ENCODE measurements around the gene SPEM3. TPM values are rescaled to one million over a fixed set of nuclear protein-coding genes. Genes with fewer than 3 reads are reported as not detected.

SPEM3 gene
- total RNA-seq, 2 experiments from 2014 or later: not detected

- Histone ChIP-seq H3K79me2 (ENCODE audit: insufficient read depth, low read depth, low read length) (peaks cover 4% of the 10 kb centered on the region; the same call in 1 of the 2 replicates), H3K4me1 (ENCODE audit: insufficient read depth, low read length, poor library complexity, severe bottlenecking) (peaks cover 40% of the 10 kb centered on the region), H3K9me3 (ENCODE audit: low read length) (no peaks in the 10 kb centered on the region), H3K4me2 (ENCODE audit: low read length) (peak overlapping the region; percentile 99), H3K4me3 (ENCODE audit: low read depth, low read length, poor library complexity, severe bottlenecking) (peak overlapping the region; percentile 63), H3K9me2 (ENCODE audit: insufficient read depth, low read length) (no peaks in the 10 kb centered on the region), H4K20me1 (ENCODE audit: insufficient read depth, low read length) (no peaks in the 10 kb centered on the region), H2AFZ (ENCODE audit: low read length) (peak overlapping the region; percentile 39; the same call in 1 of the 2 replicates), H3K36me3 (ENCODE audit: insufficient read depth, low read length) (no peaks in the 10 kb centered on the region), H3K27ac (ENCODE audit: low read depth, low read length, poor library complexity, severe bottlenecking) (no peak overlapping the region)
- BruUV-seq (replicated peaks): no TSS peak
- intact Hi-C loops (cut with micrococcal nuclease; ENCODE audit: unreplicated experiment): no loop called here
- peak; percentile 58 for DNase-seq (ENCODE audit: low spot score)
- ChIA-PET CTCF (ENCODE audit: unreplicated experiment) (interaction anchor here (0.6 kb wide), 1 partner anchor 313 kb away, joined by 3 read pairs; no protein-coding TSS in a partner anchor), POLR2A (interaction anchor here (0.9 to 1.8 kb wide), 2 partner anchors 12 to 13 kb away, joined by 5 read pairs; no protein-coding TSS in a partner anchor)
- no peak for TF ChIP-seq EZH2phosphoT487 (IDR thresholded peaks at IDR 0.05; ENCODE audit: borderline replicate concordance, low read depth, low read length)
- no peak for TF ChIP-seq CTCF (conservative IDR thresholded peaks at IDR 0.05; ENCODE audit: low read length)
Measured at GRCh38 chr17:7440113-7440833, 11.6 kb downstream of the SPEM3 start.

GRCh38 chr17:7440834-7441195, 12.2 kb downstream of the SPEM3 start:
- H3K9me3 ChIP-seq (ENCODE audit: low read length): no peaks in the 10 kb centered on the region
- no peak overlapping the region for H3K27ac ChIP-seq (ENCODE audit: low read depth, low read length, poor library complexity, severe bottlenecking)
- no peak for TF ChIP-seq EZH2phosphoT487 (IDR thresholded peaks at IDR 0.05; ENCODE audit: borderline replicate concordance, low read depth, low read length)
- TF ChIP-seq CTCF (conservative IDR thresholded peaks at IDR 0.05; ENCODE audit: low read length): no peak
- H2AFZ ChIP-seq (ENCODE audit: low read length): peak overlapping the region; percentile 39; the same call in 1 of the 2 replicates
- H4K20me1 ChIP-seq (ENCODE audit: insufficient read depth, low read length): no peaks in the 10 kb centered on the region
- BruUV-seq (replicated peaks): no TSS peak
- ChIA-PET CTCF (ENCODE audit: unreplicated experiment) (interaction anchor here (0.6 kb wide), 2 partner anchors 43 to 85 kb away, joined by 3 read pairs; partner anchors contain the start of gene POLR2A), POLR2A (interaction anchor here (1.8 kb wide), 1 partner anchor 11 kb away, joined by 5 read pairs; no protein-coding TSS in a partner anchor)
- peaks cover 4% of the 10 kb centered on the region; the same call in 1 of the 2 replicates for H3K79me2 ChIP-seq (ENCODE audit: insufficient read depth, low read depth, low read length)
- H3K9me2 ChIP-seq (ENCODE audit: insufficient read depth, low read length): no peaks in the 10 kb centered on the region
- peaks cover 40% of the 10 kb centered on the region for H3K4me1 ChIP-seq (ENCODE audit: insufficient read depth, low read length, poor library complexity, severe bottlenecking)
- H3K36me3 ChIP-seq (ENCODE audit: insufficient read depth, low read length): no peaks in the 10 kb centered on the region
- peak overlapping the region; percentile 63 for H3K4me3 ChIP-seq (ENCODE audit: low read depth, low read length, poor library complexity, severe bottlenecking)
- H3K4me2 ChIP-seq (ENCODE audit: low read length): peak overlapping the region; percentile 99
- DNase-seq (ENCODE audit: low spot score): no peak
- intact Hi-C loops (cut with micrococcal nuclease; ENCODE audit: unreplicated experiment): no loop called here

- BruUV-seq (replicated peaks): no TSS peak
- no peak for TF ChIP-seq CTCF (conservative IDR thresholded peaks at IDR 0.05; ENCODE audit: low read length)
- TF ChIP-seq EZH2phosphoT487 (IDR thresholded peaks at IDR 0.05; ENCODE audit: borderline replicate concordance, low read depth, low read length): no peak
- H3K79me2 ChIP-seq (ENCODE audit: insufficient read depth, low read depth, low read length): peaks cover 2% of the 10 kb centered on the region; the same call in 1 of the 2 replicates
- intact Hi-C loops (cut with micrococcal nuclease; ENCODE audit: unreplicated experiment): no loop called here
- no peaks in the 10 kb centered on the region for H3K9me2 ChIP-seq (ENCODE audit: insufficient read depth, low read length)
- H4K20me1 ChIP-seq (ENCODE audit: insufficient read depth, low read length): no peaks in the 10 kb centered on the region
- CTCF ChIA-PET (ENCODE audit: unreplicated experiment): interaction anchor here (0.6 kb wide), 2 partner anchors 43 to 85 kb away, joined by 3 read pairs; partner anchors contain the start of gene POLR2A
- H3K27ac ChIP-seq (ENCODE audit: low read depth, low read length, poor library complexity, severe bottlenecking): no peak overlapping the region
- peaks cover 37% of the 10 kb centered on the region for H3K4me1 ChIP-seq (ENCODE audit: insufficient read depth, low read length, poor library complexity, severe bottlenecking)
- H2AFZ ChIP-seq (ENCODE audit: low read length): no peak overlapping the region
- POLR2A ChIA-PET: interaction anchor here (1.8 kb wide), 1 partner anchor 11 kb away, joined by 5 read pairs; no protein-coding TSS in a partner anchor
- no peak overlapping the region; the same call in 1 of the 2 replicates for H3K4me2 ChIP-seq (ENCODE audit: low read length)
- H3K4me3 ChIP-seq (ENCODE audit: low read depth, low read length, poor library complexity, severe bottlenecking): no peak overlapping the region
- no peaks in the 10 kb centered on the region for H3K36me3 ChIP-seq (ENCODE audit: insufficient read depth, low read length)
- DNase-seq (ENCODE audit: low spot score): no peak
- no peaks in the 10 kb centered on the region for H3K9me3 ChIP-seq (ENCODE audit: low read length)
Measured at GRCh38 chr17:7441266-7441665, 12.6 kb downstream of the SPEM3 start.
